Measurements from ENCODE around the gene FASTK.

Gene FASTK

GRCh38 chr7:151063212-151063561 is 17.4 kb downstream of the FASTK start:
- DNase-seq = no peak

DNA sequence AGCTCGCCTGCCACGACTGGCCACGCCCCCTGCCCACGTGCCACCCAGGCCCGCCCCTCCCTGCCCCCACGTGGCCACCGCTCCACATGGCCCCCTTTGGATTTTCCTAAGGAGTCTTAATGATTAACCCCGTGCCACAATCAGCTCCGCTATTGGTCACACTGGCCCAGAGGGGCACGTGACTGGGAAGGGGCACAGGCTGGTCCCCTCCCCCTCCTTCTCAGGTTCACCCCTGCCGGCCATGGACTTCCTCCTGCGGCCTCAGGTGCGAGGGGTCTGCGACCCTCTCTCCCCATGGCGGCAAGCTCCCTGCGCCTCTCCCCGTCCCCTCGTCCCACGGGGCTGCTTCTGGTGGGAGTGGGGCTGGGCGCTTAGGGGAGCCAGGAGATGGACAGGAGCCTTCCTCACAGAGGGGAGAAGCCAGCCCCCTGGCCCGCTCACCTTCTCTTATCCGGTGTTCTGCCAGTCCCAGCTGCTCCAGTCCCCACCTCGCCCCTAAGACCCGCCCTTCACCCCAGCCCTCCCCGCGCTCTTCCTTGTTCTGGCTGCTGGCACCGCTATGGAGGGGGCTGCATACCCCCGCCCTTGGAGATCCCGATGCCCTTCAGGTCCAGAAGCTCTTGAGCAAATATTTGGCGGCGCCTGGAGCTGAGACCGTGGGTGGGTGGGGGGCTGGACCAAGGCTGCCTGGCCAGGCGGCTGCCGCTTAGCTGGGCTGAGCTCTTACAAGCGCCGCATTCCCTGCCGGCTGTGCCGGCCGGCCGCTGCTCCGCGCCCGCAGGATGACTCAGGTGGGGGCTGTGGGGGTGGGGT is 18.0 kb downstream of the FASTK start:
- no peak for DNase-seq

DNA sequence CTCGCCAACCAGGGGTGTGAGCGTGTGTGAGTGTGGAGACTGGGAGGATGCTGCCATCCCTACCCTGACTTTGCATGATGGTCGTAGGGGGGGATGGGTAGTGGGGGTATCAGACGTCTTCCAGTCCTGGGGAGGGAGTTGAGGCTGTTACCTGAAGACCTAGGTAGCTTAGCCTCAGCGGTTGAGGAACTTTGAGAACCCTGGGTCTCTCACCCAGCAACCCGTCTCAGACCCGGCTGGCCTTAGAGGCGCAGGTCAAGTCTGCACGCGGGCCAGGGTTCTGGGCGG is 18.6 kb downstream of the FASTK start:
- no peak for DNase-seq

- DNase-seq = no peak
Observed at GRCh38 chr7:151061213-151062110, 19.1 kb downstream of the FASTK start.

DNA sequence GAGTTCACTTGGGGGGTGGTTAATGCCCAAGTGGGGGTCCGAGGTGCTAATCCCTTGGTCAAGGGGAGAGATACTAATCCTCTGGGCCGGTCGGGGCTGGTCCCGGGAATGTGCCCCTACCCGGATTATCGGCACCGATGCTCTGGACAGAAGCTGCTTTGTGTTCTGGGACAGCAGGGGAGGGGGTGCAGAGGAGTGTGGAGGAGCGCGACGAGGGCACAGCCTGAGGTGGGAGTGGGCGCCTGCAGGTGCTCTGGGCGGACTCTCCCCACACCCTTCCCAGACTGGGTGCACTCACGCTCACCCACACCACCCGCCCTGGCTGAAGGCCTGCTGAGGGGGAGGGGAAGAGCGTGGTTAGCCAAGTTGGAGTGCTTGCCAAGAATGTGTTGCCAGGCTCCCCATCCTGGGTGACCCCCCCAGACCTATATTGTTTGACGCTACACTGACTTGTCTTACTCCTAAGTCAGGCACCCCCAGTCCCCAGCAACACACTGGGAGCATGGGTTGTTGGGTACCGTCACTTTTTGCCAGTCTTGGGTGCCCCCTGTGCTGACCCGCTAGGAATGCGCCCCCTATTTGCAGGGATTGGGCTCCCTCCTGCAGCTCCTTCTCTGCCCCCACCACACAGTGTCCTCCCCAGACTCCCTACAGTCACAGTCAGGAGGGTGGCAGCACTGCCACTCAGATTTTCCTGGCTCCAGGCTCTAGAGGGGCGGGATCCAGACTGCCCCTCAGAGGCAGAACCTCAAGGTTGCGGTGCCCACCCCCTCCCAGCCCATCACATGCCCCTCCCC is 20.0 kb downstream of the FASTK start:
- DNase-seq = no peak

- DNase-seq = no peak
Observed at GRCh38 chr7:151060113-151060415, 20.5 kb downstream of the FASTK start.

DNA sequence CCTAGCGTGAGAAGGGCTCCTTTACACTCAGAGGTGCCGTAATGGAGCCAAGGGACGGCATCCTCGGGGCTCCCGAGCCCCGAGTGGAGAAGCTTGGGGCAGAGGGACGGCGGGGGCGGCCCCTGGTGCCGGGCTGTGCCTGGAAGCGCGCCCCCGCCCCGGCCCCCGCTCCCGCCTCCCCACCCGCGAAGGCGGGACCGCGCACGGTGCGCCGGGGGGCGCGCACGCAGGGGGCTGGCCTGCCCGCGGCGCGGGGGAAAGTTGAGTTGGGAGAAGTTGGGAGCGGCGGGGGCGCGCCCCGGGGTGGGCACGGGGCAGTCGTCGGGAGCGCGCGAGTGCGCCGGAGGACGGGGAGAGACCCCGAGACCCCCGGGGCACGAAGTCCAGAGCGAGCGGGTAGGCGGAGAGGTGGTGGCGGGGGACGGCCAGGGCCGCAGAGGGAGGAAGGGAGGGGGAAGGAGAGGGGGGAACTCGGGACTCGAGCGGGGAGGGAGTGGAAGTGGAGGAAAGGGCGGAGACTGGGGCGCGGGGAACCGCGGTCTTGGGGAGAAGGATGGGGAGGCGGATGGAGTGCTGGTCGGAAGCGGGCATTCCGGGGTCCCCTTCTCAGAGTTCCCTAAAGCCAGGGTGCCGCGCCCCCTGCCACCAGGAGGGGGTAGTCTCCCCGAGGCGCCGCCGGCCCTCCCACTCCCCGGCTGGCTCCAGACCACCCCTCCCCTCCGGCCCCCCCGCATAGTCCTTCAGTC is 21.1 kb downstream of the FASTK start, which contains the start of gene SLC4A2:
Gene SLC4A2 (plus strand): TSS at position 223 of the 746 bp plus-strand sequence. CDS start 2,399 bp downstream, outside the sequence.
- DNase-seq = no peak

- DNase-seq = no peak
Observed at GRCh38 chr7:151058781-151059366, 21.7 kb downstream of the FASTK start.

- DNase-seq = peak; percentile 92
Observed at GRCh38 chr7:151057989-151058780, 22.4 kb downstream of the FASTK start.

GRCh38 chr7:151057506-151057988 is 23.1 kb downstream of the FASTK start, which contains the start of gene CDK5:
Gene CDK5, minus strand, starts transcription at chr7:151057897. Its CDS starts 49 bp downstream, at chr7:151057848.
- DNase-seq = no peak

DNA sequence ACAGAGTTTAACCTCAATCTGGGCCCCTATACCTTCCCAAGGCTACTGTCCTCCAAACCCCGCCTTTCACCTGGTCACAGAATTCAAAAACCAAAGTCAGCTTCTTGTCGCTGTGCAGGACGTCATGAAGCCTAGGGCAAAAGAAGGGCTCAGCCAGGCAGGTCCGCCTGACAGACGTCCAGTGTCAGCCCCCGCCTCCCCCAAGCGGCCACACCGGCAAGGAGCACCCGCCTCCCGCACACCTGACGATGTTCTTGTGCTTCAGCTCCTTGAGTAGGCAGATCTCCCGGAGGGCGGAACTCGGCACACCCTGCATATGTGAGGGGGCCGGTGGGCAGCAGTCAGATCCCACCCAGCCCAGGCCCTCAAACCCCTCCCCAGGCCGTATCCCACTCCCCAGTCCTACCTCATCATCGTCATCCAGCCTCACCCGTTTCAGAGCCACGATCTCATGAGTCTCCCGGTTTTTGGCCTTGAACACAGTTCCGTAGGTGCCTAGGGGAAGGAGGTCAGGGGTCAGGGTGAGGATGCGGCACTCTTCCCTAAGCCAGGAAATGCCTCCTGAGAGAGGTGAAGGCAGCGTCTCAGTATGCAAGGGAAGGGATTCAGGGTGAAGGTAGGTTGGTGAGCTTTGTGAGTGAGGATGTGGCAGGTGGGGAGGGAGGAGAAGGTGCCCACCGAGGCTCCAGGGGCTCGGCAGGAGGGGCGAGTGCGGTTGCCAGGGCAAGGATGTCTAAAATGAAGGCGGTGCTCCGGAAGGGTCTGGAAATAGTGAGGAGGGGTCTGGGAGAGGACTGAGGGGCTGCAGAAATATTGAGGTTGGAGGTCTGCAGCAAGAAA is 23.7 kb downstream of the FASTK start:
- DNase-seq = no peak

DNA sequence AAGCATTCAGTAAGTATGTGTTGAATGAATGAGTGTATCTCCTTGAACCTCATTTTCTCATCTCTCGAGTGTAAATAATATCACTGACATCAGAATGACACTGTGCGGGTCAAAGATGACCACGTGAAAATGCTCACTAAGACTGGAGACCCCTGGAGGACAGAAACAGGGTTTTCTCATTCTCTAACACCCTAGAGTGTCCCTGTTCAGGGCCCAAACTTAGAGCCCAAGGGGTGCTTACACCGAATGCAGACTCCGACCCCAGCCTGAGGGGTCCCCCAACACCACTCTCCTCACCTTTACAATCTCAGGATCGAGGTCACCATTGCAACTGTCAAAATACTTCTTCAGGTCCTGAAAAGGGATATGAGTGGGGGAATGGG is 24.3 kb downstream of the FASTK start:
- no peak for DNase-seq

GRCh38 chr7:151053751-151054150 is 26.9 kb downstream of the FASTK start:
- DNase-seq = no peak

GRCh38 chr7:151053096-151053495 is 27.5 kb downstream of the FASTK start:
- no peak for DNase-seq

- no peak for DNase-seq
Observed at GRCh38 chr7:151051108-151051507, 29.5 kb downstream of the FASTK start.

DNA sequence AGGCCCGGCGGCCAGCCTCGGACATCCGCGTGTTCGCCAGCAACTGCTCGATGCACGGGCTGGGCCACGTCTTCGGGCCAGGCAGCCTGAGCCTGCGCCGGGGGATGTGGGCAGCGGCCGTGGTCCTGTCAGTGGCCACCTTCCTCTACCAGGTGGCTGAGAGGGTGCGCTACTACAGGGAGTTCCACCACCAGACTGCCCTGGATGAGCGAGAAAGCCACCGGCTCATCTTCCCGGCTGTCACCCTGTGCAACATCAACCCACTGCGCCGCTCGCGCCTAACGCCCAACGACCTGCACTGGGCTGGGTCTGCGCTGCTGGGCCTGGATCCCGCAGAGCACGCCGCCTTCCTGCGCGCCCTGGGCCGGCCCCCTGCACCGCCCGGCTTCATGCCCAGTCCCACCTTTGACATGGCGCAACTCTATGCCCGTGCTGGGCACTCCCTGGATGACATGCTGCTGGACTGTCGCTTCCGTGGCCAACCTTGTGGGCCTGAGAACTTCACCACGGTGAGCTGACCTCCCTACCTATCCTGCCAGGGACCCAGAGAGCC is 31.6 kb downstream of the FASTK start:
- DNase-seq = no peak

DNA sequence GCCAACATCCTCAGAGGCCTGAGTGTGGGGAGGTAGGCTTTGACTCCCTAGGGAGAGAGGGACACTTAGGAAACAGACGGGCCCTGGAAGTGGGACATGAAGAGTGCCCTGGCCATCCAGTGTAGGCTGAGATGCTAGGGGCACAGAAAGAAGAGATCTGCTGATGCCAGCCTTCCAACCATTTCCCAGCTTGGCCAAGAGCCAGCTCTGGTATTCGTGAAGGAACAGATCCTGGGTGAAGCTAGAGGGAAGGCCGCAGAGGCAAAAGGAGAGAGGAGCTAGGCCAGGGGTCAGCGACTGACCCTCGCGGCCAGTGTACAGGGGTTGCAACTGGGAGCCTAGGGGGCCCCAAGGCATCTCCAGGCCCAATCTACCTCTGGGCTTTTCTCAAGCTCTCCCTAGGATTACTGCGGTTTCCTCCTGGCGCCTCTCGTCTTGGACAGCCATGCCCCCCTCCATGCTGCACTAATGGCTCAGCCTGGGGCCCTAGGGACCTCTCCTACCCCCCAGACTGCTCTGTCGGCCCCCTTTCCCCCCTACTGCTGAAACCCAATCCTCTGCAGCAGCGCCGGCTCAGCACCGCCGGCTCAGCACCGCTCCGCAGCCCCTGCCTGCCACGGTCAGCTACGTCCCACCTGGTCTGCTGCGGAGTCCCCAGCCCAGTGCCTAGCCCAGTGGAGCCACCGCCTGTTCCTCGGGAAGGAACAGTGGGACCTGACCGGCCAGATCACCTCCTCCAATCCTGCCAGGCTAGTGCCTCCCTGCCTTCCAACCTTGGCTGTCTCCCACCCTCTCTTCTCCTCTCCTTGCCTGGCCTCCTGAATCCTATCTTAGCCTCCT is 32.4 kb downstream of the FASTK start, which contains the start of gene ASIC3:
Gene ASIC3 (plus strand): TSS at position 556 of the 840 bp plus-strand sequence. CDS start 355 bp downstream, outside the sequence.
- no peak for DNase-seq

DNA sequence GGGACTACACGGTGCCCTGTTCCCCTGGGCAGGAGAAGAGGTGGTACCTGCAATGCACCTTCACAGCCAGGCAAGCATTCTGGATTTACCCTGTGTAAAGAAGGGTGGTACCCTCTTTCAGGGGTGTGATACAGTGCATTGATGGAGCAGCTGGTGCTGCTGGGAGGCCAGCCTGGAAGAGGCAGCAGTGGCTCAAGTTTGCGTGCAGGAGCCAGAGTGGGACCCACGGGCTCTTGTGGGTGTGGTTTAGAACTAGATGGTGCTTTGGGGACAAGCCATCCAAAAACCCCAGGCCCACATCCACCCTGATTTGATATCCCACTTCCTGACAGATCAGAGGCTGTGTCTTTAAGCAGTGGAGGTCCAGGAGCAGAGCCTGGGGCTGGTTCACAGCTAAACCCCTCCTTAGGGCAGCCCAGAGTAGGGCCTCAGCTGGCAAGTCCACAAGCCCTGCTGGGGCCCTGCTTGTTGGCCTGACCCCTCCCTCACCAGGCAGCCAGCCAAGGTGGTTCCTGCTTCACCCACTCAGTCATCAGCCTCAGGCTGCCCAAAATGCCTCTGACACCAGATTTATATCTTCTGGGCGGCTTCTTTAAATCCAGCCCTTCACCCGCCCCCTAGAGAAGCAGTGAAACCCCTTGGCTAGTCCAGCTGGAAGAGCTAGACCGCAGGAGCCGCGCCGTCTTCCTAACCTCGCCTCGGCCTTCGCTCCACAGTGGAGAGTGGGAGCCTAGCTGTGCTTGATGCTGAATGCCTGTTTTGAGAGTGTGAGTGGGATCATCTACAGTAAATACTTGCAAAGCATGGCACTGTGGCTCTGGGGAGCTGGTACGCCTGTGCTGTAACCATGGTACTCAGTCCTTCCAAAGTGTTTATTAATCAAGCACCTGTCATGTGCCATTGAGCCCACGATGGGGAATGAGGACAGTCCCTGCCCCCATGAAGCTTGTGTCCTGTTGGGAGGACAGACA is 33.7 kb downstream of the FASTK start:
- DNase-seq = no peak
